Right renal pelvis (tissue), 4 donors: ENCODE data around the gene BORCS5. TPM values are rescaled to one million over a fixed set of nuclear protein-coding genes. Genes with fewer than 3 reads are reported as not detected.
"Not testable (repeated sequence)": the region's sequence is repeated elsewhere in the genome, so short reads cannot be mapped to it uniquely, and the experiment has no call there.

ENCODE experiments used
- DNase-seq, 4 donors: peaks; one replicate each; pipeline ENCODE4 v3.0.0-alpha.2; 2013; ENCODE audit warnings: low read depth in 4 of 4, low spot score in 3 of 4, missing footprints in 1 of 4
- polyA plus RNA-seq, 4 donors: library from polyadenylated mRNA; unstranded; fragments of 120-200 nt; gene quantifications; one replicate each; pipeline ENCODE4 v1.2.1, GENCODE V29; 2013; ENCODE audit not compliant: insufficient read length in 4 of 4

Gene BORCS5
- 1 to 10 TPM; 8.2 to 9.2 (median 8.2) TPM for polyA plus RNA-seq

DNA sequence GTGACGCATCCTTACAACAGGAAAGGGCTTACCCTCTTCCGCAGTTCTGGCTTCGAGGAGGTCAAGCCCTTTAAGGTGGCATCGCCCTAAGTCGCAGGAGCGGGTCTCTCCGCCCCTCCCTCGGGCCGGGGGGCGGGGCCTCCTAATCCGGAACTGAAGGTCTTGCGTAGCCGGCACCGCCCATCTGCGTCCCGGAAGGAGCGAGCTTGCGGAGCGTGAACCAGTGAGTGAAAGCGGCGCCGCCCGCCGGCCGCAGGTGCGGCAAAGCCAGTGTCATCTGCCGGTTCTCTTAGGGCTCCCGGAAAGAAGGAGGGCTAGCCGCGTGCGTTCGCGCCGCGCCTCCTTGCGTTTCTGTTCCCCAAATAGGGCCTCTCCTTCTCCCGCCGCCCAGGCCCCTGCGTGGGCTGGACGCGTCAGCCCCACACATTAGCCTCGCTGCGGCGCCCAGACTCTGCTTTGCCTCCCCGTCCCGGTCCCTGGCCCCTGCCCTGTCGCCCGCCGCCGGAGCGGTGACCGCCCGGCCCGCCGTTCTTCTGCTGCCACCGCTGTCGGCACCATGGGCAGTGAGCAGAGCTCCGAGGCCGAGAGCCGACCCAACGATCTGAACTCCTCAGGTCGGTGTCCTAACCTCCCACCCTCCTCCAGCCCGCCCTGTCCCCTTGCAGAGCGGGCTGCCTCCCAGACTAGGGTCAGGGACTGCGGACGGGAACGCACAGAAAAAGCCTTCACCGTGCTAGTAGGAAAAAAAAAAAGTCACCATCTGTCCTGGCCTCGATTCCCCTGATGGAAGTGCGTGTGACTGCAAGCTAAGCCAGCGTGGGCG is at the start of gene BORCS5:
BORCS5 (plus strand) TSS at position 183 of the 823 bp plus-strand sequence; CDS start at position 557, 374 bp downstream.
- DNase-seq = peak; percentile 79 to 93 (median 87)

DNA sequence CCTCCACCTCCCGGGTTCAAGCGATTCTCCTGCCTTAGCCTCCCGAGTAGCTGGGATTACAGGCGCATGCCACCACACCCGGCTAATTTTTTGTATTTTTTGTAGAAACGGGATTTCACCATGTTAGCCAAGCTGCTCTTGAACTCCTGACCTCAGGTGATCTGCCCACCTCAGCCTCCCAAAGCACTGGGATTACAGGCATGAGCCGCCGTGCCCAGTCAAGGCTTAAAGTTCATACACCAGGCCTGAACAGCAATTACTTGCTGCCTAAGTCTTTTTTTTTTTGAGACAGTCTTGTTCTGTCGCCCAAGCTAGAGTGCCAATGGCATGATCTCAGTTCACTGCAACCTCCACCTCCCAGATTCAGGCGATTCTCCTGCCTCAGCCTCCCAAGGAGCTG is 46.2 kb upstream of the BORCS5 start:
- not testable (repeated sequence) for DNase-seq

DNA sequence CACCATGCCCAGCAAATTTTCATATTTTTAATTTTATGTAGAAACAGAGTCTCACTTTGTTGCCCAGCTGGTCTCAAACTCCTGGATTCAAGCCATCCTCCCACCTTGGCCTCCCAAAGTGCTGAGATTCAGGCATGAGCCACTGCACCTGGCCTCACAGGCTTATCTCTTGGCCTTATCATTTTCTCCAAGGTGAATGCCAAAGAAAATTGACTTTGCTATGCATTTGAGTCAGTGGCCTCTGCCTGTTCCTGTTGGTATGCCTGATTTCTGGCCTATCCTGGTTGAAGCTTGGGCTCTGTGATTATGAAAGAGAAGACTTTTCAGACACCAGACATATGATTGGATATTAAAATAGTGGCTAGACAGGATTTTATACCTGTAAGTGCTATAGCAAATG is 41.0 kb upstream of the BORCS5 start:
- DNase-seq = no peak

DNA sequence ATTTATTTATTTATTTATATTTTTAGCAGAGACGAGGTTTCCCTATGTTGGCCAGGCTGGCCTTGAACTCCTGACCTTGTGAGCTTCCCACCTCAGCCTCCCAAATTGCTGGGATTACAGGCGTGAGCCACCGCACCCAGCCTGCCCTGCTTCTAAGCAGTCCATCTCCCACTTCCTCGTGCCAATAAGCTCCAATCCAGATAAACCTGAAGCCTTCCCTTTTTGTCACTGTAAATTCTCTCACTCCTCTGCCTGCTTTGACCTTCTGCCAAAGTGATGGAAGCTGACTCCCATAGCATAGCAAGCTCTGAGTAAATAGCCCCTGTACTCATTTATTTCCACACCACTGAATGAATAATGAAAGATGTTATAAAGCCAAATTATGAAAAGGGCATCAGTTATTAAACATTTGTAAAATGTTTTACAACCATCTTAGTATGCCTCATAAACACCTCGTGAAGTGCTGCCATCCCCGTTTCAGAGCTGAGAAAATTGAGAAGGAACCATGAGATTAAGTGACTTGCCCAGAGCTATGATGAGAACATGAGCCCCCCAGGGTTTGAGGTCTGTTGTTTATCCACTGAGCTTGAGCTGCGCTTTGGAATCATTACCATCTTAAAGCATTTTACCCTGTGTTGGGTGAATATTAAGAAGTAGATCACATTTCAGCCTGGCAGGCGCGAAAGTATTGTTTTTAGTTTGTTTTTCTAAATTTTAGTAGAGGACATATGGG is 37.3 kb upstream of the BORCS5 start:
- no peak for DNase-seq

DNA sequence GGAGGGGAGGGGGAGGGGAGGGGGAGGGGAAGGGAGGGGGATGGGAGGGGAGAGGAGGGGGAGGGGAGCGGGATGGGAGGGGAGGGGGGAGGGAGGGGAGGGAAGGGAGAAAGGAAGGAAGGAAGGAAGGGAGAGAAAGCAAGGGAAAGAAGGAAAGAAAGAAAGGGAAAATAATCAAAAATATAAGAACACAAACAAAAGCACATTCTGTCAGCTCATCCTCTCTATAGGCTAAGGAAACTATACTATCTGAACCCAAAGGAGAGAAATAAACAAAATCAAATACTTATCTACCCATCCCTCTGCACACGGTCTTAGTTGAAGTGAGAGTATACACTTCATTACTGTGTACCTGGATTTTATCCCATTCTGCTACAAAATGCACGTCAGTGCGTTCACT is 33.8 kb upstream of the BORCS5 start:
- no peak for DNase-seq

DNA sequence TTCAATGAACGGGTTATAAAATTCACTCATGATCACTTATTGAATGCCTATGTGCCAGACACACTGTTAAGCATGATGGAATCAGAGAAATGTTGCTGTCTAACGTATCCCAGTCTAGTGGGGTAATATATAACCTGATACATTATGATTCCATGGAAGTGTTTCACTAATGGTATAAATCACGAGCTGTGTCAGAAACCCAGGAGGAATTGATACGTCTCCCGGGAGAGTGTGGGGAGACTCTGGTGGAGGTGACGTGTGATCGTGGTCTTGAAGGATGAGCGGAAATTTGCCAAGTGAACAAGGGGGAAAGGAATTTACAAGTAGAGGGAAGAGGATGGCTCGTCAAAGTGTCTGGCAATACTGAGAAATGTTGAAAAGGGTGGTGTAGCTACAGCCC is 33.3 kb upstream of the BORCS5 start:
- DNase-seq = no peak

DNA sequence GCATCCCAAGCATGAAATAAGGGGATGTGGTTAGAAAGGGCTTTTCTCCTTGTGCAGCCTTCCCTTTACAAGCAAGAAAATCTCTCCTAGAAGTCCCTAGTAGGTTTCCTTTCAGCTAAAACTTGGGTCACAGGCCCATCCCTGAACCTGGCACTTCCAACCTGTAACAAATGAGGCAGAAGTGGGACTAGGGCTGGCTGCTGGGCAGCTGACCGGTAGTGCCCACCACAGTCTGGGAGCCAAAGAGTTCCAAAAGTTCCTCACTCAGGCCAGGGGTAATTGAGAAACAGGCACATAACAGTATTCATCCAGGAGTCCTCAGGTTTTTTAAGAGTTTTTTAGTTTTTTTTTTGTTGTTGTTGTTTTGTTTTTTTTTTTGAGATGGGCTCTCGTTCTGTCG is 30.6 kb upstream of the BORCS5 start:
- no peak for DNase-seq

DNA sequence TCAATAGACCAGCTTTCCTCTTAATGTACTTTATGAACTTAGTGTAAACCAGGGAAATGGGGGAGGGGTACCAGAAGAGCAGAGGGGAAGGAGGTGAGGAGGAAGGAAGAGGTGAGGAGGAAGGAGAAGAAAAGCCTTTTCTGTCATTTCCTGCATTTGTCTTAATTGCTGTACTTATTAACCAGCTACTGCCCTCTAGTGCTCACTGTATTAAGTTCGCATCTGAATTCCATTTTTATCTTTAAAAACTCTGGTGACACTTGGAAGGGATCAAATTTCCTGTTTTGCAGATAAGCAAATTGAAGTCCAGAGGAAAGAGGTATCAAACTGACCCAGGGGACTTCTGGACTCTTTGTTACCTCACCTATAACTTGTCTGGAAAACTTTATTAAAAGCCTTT is 29.1 kb upstream of the BORCS5 start:
- DNase-seq = no peak

DNA sequence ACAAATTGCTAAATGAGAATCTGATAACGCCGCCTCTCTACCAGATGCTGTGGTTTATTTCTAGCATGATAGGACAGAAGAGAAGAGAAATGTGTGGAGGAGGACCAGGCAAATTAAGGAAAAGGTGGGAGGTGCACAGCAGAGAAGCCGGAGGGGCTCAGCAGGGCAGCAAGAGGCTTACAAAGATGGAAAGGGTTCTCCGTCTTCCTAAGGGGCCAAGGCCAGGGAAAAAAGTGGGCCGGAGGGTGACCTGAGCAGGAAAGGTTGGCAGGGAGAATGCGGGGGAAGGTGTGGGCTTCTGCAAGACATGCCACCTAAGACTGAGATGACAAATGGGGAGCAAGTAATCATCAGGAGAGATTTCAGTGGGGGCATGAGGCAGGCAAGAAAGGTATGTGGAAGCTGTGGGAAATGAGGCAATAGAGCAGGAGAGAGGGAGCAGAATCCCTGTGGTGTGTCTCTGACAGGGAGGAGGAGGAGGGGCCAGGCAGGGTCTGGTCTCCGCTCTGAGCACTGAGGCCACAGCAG is 25.6 kb upstream of the BORCS5 start:
- DNase-seq = no peak

DNA sequence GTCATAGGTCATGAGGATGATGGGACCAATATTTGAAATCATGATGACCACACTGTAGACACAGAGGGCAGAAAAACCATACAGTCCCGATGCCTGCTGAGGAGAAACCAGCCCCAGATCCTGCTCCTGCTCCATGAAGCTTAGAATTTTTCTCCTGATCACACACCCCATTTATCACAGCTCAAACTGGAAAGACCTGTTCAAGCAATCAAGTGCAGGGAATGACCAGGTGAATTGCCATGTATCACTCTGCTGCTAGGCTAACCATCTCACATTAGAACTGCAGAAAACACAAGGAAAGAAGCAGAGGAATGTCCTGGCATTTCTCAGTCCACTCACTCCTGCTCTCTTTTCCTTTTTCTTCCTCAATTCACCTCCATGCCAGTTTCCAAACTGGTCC is 25.0 kb upstream of the BORCS5 start:
- no peak for DNase-seq

DNA sequence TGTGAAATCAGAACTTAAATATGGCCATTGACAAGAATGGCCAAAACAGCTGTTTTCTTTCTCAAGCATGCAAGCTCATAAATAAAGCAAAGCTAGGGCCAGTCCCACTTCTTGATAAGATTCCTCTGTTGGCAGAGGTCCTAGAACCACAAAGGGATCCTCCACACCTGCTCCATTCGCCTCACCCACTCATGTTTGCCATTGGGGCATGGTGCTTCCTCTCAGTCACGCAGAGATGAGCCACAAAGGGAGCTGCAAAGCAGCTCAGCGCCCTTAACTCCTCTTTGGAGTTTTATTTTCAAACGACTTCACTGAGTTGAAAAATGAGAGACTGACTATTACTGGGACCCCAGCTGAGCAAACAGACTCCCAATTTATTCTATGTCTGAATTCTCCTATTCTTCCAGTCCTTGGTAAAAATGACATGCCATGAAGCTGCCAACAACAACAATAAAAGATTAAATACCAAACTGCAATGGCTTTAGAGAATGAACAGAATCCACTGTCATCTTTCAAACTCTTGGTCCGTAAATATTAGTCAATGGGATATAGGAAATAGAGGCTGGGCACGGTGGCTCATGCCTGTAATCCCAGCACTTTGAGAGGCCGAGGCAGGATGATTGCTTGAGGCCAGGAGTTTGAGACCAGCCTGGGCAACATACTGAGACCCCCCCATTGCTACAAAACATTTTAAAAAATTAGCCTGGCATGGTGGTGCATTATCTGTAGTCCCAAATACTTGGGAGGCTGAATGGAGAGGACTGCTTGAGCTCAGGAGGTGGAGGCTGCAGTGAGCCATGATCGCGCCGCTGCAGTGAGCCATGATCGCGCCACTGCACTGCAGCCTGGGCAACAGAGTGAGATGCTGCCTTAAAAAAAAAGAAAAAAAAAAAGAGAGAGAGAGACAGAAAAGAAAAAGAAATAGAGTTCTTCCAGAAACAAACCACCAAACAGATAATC is 23.2 kb upstream of the BORCS5 start:
- no peak for DNase-seq

DNA sequence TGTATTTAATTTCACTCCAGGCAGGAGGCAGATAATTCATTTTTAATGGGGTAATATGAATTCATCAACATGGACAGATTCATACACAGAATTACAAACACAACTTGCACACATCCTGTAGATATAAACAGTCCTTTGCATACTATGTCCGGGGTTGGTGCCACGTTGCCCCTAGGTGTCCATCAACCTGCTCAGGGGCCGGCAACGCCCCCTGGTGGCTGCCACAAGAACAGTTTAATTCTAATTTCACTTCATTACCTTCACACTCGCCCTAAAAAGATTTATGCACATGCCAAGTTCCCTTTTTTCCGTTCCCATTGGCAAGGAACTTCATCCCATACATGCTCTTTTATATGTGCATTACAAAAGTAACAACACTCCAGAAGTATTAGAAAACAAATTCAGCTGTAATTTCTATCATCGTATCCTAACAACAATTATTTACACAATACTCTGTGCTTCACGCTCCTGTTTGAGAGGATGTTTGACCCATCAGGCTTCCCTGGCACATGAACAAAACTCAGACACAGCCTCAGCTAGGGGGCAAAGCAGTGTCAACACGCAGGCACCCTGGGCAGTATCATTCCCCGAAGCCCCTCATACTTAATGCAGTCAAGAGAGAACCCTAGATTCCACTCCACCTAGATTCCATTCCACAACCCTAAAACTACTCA is 22.4 kb upstream of the BORCS5 start:
- DNase-seq = no peak

DNA sequence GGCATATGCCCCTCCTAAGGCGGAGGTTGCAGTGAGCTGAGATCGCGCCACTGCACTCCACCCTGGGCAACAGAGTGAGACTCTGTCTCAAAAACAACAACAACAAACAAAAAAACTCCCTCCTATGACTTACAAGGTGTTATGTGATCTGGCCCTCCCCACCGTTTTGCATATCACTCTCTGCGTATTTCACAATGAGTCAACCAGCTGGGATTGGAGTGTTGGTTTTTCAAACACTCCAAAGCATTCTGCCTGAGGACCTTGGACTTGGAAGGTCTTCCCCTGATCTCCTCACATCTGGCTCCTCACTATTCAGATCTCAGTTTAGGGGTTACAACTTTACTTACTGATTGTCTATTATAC is 20.8 kb upstream of the BORCS5 start:
- no peak for DNase-seq

DNA sequence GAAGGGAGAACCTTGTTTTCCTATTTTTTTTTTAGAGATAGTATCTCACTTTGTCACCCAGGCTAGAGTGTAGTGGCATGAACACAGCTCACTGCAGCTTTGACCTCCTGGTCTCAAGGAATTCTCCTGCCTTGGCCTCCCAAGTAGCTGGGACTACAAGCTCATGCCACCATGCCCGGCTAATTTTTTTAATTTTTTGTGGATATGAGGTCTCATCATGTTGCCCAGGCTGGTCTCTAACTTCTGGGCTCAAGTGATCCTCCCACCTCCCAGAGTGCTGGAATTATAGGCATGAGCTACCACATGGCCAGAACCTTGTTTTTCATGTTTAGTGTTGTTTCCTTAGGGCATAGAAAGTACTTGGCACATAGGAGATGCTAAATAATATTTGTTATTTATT is 20.4 kb upstream of the BORCS5 start:
- DNase-seq = no peak

DNA sequence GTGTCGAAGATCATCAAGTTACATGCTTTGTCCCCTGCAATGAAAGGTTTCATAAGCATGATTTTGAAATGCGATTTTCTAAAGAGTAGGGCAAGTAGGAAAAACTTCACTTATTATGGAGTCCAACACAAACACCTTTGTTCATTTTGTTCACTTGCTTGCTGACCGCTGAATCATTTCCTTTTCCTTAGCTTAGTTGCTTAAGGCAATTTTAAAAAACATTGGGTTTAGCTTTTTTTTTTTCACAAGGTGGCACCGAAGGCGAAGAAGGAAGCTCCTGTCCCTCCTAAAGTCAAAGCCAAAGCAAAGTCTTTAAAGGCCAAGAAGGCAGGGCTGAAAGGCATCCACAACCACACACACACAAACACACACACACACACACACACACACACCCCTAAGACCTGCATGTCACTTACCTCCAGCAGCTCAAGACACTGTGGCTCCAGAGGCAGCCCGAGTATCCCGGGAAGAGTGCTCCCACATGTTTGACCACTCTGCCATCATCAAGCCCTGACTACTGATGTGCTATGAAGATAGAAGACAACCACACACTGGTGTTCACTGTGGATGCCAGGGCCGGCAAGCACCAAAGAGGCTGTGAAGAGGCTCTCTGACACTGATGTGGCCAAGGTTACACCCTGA is 18.2 kb upstream of the BORCS5 start:
- no peak for DNase-seq

DNA sequence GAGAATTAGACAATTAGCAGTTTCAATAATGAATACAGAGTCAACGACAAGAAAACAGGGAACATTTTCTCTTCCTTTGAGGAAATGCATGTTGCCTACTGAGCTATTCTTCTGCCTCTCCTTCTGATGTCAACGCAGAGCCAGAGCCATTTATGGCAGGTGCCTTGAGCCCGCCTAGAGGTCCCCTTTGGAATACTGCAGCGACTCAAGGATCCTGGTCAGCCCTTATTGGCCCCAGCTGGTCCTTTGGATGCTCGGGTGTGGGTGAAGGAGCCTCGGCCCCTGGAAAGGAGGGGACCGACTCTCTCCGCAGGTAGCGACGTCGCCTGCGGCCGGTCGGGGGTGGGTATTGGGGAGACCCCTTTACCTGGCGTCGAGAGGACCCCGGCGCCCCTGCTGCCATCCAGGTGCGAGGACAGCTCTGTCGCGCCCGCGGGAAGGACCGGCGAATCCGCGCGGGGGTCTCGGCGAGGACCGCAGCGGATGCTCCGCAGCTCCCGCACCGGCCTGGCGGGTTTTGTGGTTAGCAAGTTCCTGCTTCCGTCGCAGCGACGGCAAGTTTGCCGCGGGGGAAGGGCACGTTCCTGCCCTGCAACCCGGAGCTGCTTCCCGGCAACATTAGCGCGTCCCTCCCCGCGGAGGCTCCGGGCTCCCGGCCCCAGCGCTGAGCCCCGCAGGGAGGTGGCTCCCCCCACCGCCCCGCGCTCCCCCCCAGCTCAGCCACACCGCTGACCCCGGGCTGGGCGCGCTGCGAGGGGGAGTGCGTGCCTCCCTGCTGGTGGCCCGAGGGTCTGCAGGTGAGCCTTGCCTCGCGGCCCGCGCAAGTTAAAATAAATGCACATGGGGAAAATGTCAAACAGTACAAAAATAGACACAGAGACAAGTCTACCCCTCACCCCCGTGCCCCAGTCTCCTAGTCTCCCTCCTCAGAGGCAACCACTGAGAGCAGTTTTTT is 6.9 kb upstream of the BORCS5 start, which contains the start of gene MANSC1:
MANSC1 (minus strand) TSS at position 532 of the 955 bp plus-strand sequence. CDS start 6,928 bp downstream, outside the sequence.
- no peak for DNase-seq

DNA sequence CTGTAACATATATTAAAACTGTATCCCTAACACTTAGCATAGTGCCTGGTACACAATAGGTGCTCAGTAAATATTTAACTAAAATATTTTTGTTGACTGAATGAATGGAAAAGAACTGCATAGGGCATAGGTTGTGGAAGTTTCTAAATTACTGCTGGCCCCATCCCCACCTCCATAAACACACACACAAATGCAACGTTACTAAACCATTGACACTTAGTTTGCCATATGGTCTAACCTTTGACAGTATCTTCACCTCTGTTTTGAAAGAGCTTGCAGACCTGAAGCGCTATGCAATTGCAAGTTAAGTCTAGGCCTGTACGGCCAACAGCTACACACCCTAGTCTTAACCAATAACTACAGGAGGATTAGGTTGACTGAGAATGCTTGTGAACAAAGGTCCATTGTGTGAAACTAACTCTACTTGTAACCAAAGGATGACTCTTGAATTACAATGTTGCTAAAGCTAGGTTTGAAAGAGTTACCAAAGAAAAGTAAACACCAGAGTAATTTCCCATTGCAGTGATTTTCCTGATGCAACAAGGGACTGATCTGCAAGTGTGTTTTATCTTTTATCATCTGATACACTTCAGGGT is 5.9 kb upstream of the BORCS5 start:
- no peak for DNase-seq
